B cell (primary cell): ENCODE data around the gene LMNB1. TPM values are rescaled to one million over a fixed set of nuclear protein-coding genes. Genes with fewer than 3 reads are reported as not detected.

Source experiments
- ATAC-seq: fragments of 200-7000 bp; cut with Tn5 transposase; one replicate; pipeline ENCODE4 v1.10.0; 2021; ENCODE audit warnings: low read depth, mild to moderate bottlenecking, moderate number of reproducible peaks, moderate library complexity
- CTCF ChIA-PET: fragments of 350-600 bp; sonication (Branson Sonifier 250); formaldehyde crosslinking; loops from one replicate; lab custom pipeline; 2021; ENCODE audit warnings: antibody characterized with exemption, inconsistent platforms; lab: Charles Lee
- POLR2A ChIA-PET: fragments of 350-600 bp; sonication (Branson Sonifier 250); formaldehyde crosslinking; loops from one replicate; lab custom pipeline; 2021; ENCODE audit warnings: antibody characterized with exemption; lab: Charles Lee
- DNase-seq: peaks from one replicate; pipeline ENCODE4 v3.0.0; 2013
- H2AFZ ChIP-seq: 2 replicates; pipeline ENCODE4 v1.6.1; 2012; ENCODE audit warnings: mild to moderate bottlenecking, low read depth, low read length; ENCODE audit not compliant: insufficient read depth, poor library complexity, severe bottlenecking
- H3K27ac ChIP-seq, 2 donors: 1 replicate in 1 of 2; 2 replicates in 1 of 2; pipeline ENCODE4 v1.5.1; 2012 to 2013; ENCODE audit warnings: low read length in 2 of 2, mild to moderate bottlenecking in 2 of 2, moderate library complexity in 1 of 2
- H3K27me3 ChIP-seq, 4 experiments: fragments of 200-600 bp in 1 of 4; sonication (generic) in 1 of 4; replicated peaks in 1 of 4; 1 replicate in 2 of 4; 2 replicates in 2 of 4; pipeline versions ENCODE4 v1.6.1 to v1.7.0; 2013 to 2016; ENCODE audit warnings: low read length in 3 of 4, mild to moderate bottlenecking in 2 of 4, mixed read lengths in 1 of 4, moderate library complexity in 1 of 4; ENCODE audit not compliant: insufficient read depth in 4 of 4, control insufficient read depth in 3 of 4; ENCODE audit errors: control extremely low read depth in 1 of 4
- H3K36me3 ChIP-seq, 2 experiments: replicated peaks in 1 of 2; 1 replicate in 1 of 2; 2 replicates in 1 of 2; pipeline versions ENCODE4 v1.6.1 to v1.7.1; 2013; ENCODE audit warnings: low read length in 1 of 2; ENCODE audit not compliant: insufficient read depth in 2 of 2, control insufficient read depth in 1 of 2; ENCODE audit errors: control extremely low read depth in 1 of 2, extremely low read depth in 1 of 2
- H3K4me1 ChIP-seq, 2 donors: fragments of 200-600 bp in 1 of 2; sonication (generic) in 1 of 2; 1 replicate in 1 of 2; 2 replicates in 1 of 2; pipeline versions ENCODE4 v1.5.1 to v1.6.1; 2013 to 2017; ENCODE audit warnings: low read length in 2 of 2; ENCODE audit not compliant: control insufficient read depth in 2 of 2, insufficient read depth in 2 of 2
- H3K4me2 ChIP-seq: replicated peaks from 2 replicates; pipeline ENCODE3; 2012; ENCODE audit warnings: mild to moderate bottlenecking, low read depth, low read length; ENCODE audit not compliant: poor library complexity, severe bottlenecking
- H3K4me3 ChIP-seq, 5 experiments: fragments of 200-600 bp in 1 of 5; sonication (generic) in 1 of 5; 1 replicate in 3 of 5; 2 replicates in 2 of 5; pipeline versions ENCODE4 v1.5.1 to v1.7.0; 2011 to 2016; ENCODE audit warnings: low read length in 4 of 5, mild to moderate bottlenecking in 4 of 5, low read depth in 2 of 5, control low read depth in 1 of 5, moderate library complexity in 1 of 5; ENCODE audit not compliant: insufficient read depth in 1 of 5; ENCODE audit errors: control extremely low read depth in 1 of 5, extremely low read depth in 1 of 5
- H3K79me2 ChIP-seq: fragments of 200-600 bp; sonication (generic); one replicate; pipeline ENCODE4 v1.6.0; 2016; ENCODE audit warnings: low read length; ENCODE audit not compliant: control insufficient read depth, insufficient read depth
- H3K9ac ChIP-seq: fragments of 200-600 bp; sonication (generic); 2 replicates; pipeline ENCODE4 v1.6.1; 2017; ENCODE audit warnings: mild to moderate bottlenecking, low read length, moderate library complexity
- H3K9me3 ChIP-seq, 3 donors: one replicate each; pipeline versions ENCODE4 v1.6.1 to v1.7.1; 2013; ENCODE audit warnings: low read length in 2 of 3; ENCODE audit not compliant: control insufficient read depth in 2 of 3, insufficient read depth in 1 of 3; ENCODE audit errors: control extremely low read depth in 1 of 3
- H4K20me1 ChIP-seq: 2 replicates; pipeline ENCODE4 v1.6.0; 2012; ENCODE audit warnings: mild to moderate bottlenecking, low read length; ENCODE audit not compliant: insufficient read depth, control insufficient read depth, poor library complexity, severe bottlenecking
- H3K27ac Mint-ChIP-seq: one replicate; pipeline ENCODE4 v1.8.0; 2021; ENCODE audit warnings: mixed read lengths
- H3K27me3 Mint-ChIP-seq: one replicate; pipeline ENCODE4 v1.8.0; 2021; ENCODE audit warnings: mixed read lengths
- H3K4me1 Mint-ChIP-seq: one replicate; pipeline ENCODE4 v1.8.0; 2021; ENCODE audit warnings: mixed read lengths
- H3K4me3 Mint-ChIP-seq: one replicate; pipeline ENCODE4 v1.8.0; 2021; ENCODE audit warnings: mixed read lengths
- H3K9me3 Mint-ChIP-seq: one replicate; pipeline ENCODE4 v1.8.0; 2022; ENCODE audit warnings: mixed read lengths; ENCODE audit not compliant: insufficient read depth
- EZH2 ChIP-seq: IDR thresholded peaks from 2 replicates; pipeline ENCODE4 v1.6.1; 2012; ENCODE audit warnings: borderline replicate concordance, low read depth, mild to moderate bottlenecking, moderate library complexity, low read length; ENCODE audit not compliant: insufficient read depth, poor library complexity, severe bottlenecking
- WGBS: methylation state at CpG from one replicate; pipeline ENCODE4 v1.1.5; 2013; ENCODE audit warnings: missing lambda C conversion rate; ENCODE audit not compliant: insufficient coverage; 5-methylcytosine and 5-hydroxymethylcytosine counted together
- intact Hi-C: fragments of 100-400 bp; cut with micrococcal nuclease; formaldehyde crosslinking; loops from one replicate; pipeline ENCODE4 v1.10.0; 2022
- polyA plus RNA-seq: library from polyadenylated mRNA; depleted of rRNA; stranded (reverse); fragments of >200 nt; gene quantifications from 2 replicates; pipeline ENCODE4 v1.2.3, GENCODE V29; 2012
- total RNA-seq, 2 donors: library from RNA; stranded (reverse); fragments of 120-200 nt in 1 of 2; gene quantifications; 1 replicate in 1 of 2; 2 replicates in 1 of 2; pipeline versions ENCODE4 v1.2.3 to v1.2.4, GENCODE V29; 2013 to 2022
- TF ChIP-seq, protein P1 (sequence below): fragments of 200-600 bp; IDR thresholded peaks from one replicate; pipeline ENCODE4 v1.8.0; 2022; ENCODE audit warnings: antibody characterized with exemption, mild to moderate bottlenecking

The LMNB1 gene
- total and polyA plus RNA-seq, 2 donors (not counting 1 experiment from before 2014, with no cell fraction given) = 10.5 to 25.1 TPM

DNA sequence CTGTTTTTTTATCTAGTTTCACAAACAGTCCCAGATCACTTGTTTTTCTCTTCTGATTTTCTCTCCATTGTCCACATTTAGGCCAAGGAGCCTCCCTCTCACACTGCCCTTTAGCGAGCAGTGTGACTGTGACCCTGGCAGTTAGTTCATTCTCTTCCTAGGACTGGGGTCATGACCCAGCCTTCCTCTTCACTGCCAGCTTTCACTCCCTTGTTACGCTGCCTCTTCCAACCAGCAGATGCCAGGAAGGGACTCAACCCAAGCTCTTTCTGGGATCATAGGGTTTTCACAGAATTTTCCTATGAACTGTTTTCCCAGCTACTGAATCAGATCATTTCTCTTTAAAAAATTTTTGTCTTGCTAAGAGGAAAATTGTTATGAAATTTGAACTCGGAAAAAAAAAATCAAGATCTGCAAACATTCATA, 70.9 kb downstream of the LMNB1 start:
- H3K27me3 Mint-ChIP-seq = no peaks in the 10 kb centered on the region
- ChIA-PET POLR2A (interaction anchor here (0.5 kb wide), 1 partner anchor 15 kb away, joined by 13 read pairs; no protein-coding TSS in a partner anchor), CTCF (interaction anchor here (1.1 to 1.8 kb wide), 2 partner anchors 10 to 466 kb away, joined by 3 to 4 read pairs; no protein-coding TSS in a partner anchor)
- Histone ChIP-seq H3K27ac (no peak overlapping the region), H3K4me3 (no peak overlapping the region), H3K9ac (no peak overlapping the region), H3K4me1 (peaks cover 30 to 41% of the 10 kb centered on the region in 2 donors), H3K9me3 (no peaks in the 10 kb centered on the region), H2AFZ (no peak overlapping the region), H3K36me3 (no peaks in the 10 kb centered on the region), H3K4me2 (no peak overlapping the region), H4K20me1 (no peaks in the 10 kb centered on the region), H3K27me3 (no peaks in the 10 kb centered on the region), H3K79me2 (no peaks in the 10 kb centered on the region)
- WGBS = 100% methylated on average over 2 of the region's 3 CpGs
- no peak for TF ChIP-seq EZH2
- TF ChIP-seq, protein P1, sequence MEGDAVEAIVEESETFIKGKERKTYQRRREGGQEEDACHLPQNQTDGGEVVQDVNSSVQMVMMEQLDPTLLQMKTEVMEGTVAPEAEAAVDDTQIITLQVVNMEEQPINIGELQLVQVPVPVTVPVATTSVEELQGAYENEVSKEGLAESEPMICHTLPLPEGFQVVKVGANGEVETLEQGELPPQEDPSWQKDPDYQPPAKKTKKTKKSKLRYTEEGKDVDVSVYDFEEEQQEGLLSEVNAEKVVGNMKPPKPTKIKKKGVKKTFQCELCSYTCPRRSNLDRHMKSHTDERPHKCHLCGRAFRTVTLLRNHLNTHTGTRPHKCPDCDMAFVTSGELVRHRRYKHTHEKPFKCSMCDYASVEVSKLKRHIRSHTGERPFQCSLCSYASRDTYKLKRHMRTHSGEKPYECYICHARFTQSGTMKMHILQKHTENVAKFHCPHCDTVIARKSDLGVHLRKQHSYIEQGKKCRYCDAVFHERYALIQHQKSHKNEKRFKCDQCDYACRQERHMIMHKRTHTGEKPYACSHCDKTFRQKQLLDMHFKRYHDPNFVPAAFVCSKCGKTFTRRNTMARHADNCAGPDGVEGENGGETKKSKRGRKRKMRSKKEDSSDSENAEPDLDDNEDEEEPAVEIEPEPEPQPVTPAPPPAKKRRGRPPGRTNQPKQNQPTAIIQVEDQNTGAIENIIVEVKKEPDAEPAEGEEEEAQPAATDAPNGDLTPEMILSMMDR = no peak
- H3K4me3 Mint-ChIP-seq = no peak overlapping the region
- H3K27ac Mint-ChIP-seq = peak overlapping the region; percentile 63
- H3K9me3 Mint-ChIP-seq = no peaks in the 10 kb centered on the region
- H3K4me1 Mint-ChIP-seq = peaks cover 59% of the 10 kb centered on the region
- no peak for ATAC-seq
- DNase-seq = no peak
- intact Hi-C loops = no loop called here

DNA sequence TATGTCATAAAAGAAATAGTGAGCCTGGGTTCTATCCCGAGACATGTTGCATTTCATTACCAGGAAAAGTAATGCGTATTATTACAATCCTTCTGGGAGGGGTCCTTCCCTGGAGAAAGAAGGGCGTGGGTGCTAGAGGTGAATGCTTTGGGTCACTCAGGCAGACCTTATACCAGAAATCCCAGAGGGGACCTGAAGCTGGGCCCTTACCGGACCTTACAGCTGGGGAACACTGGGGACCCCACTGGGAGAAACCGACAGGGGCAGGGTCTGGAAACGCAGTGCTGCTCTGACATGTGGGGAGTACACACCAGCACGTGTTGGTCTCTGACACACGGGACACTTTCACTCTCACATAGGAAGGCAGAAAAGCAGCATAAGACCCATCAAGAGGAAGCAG, 71.3 kb downstream of the LMNB1 start:
- TF ChIP-seq, protein P1 = no peak
- no peak for TF ChIP-seq EZH2
- Mint-ChIP-seq H3K4me1 (peaks cover 62% of the 10 kb centered on the region), H3K27me3 (no peaks in the 10 kb centered on the region), H3K4me3 (no peak overlapping the region), H3K27ac (peak overlapping the region; percentile 56), H3K9me3 (no peaks in the 10 kb centered on the region)
- H3K4me2 ChIP-seq = no peak overlapping the region
- DNase-seq = no peak
- intact Hi-C loops = no loop called here
- H3K9me3 ChIP-seq = no peaks in the 10 kb centered on the region
- no peak overlapping the region for H3K4me3 ChIP-seq
- H3K4me1 ChIP-seq = peaks cover 35 to 45% of the 10 kb centered on the region in 2 donors
- ChIA-PET POLR2A (interaction anchor here (0.5 kb wide), 1 partner anchor 15 kb away, joined by 13 read pairs; no protein-coding TSS in a partner anchor), CTCF (interaction anchor here (1.1 to 1.8 kb wide), 2 partner anchors 10 to 465 kb away, joined by 3 to 4 read pairs; no protein-coding TSS in a partner anchor)
- H3K9ac ChIP-seq = no peak overlapping the region
- no peaks in the 10 kb centered on the region for H3K27me3 ChIP-seq
- WGBS = 98% methylated on average over 5 of the region's 8 CpGs
- no peak overlapping the region for H3K27ac ChIP-seq
- H3K36me3 ChIP-seq = no peaks in the 10 kb centered on the region
- H3K79me2 ChIP-seq = no peaks in the 10 kb centered on the region
- no peaks in the 10 kb centered on the region for H4K20me1 ChIP-seq
- ATAC-seq = no peak
- peak overlapping the region; percentile 32 for H2AFZ ChIP-seq
